ENCODE measurements around the gene IL11RA.

IL11RA gene

DNA sequence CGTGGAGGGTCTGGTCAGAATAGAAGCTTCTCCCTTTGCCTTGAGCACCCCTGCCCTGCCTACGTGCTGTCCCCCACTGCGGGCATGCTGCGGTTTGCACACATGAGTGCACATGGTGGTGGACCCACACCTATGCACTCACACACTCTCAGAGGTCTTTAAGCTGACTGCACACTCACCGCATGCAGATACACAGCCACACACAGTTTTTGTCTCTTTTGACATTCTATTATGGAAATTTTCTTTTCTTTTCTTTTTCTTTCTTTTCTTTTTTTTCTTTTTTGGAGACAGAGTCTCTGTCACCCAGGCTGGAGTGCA, 22.5 kb upstream of the IL11RA start:
- H3K9ac ChIP-seq (ENCODE audit: low read length in 5 of 5): no peak overlapping the region
- no peaks in the 10 kb centered on the region for H3K9me3 ChIP-seq (ENCODE audit: control insufficient read depth in 5 of 5, low read length in 5 of 5)
- peak overlapping the region; percentile 20 to 54 (median 50) for H3K4me3 ChIP-seq (ENCODE audit: low read depth in 1 of 5, low read length in 5 of 5)
- no peak overlapping the region for H3K27ac ChIP-seq (ENCODE audit: low read depth, low read length)
- H3K36me3 ChIP-seq (ENCODE audit: control insufficient read depth in 5 of 5, insufficient read depth in 5 of 5, low read length in 5 of 5): no peaks in the 10 kb centered on the region
- H3K4me1 ChIP-seq (ENCODE audit: control insufficient read depth in 5 of 5, insufficient read depth in 5 of 5, low read length in 5 of 5): peaks cover 0 to 14% (median 12%) of the 10 kb centered on the region in 5 donors
- H3K27me3 ChIP-seq (ENCODE audit: control insufficient read depth in 5 of 5, insufficient read depth in 4 of 5, low read length in 5 of 5): peaks cover 47 to 60% (median 57%) of the 10 kb centered on the region in 5 donors

DNA sequence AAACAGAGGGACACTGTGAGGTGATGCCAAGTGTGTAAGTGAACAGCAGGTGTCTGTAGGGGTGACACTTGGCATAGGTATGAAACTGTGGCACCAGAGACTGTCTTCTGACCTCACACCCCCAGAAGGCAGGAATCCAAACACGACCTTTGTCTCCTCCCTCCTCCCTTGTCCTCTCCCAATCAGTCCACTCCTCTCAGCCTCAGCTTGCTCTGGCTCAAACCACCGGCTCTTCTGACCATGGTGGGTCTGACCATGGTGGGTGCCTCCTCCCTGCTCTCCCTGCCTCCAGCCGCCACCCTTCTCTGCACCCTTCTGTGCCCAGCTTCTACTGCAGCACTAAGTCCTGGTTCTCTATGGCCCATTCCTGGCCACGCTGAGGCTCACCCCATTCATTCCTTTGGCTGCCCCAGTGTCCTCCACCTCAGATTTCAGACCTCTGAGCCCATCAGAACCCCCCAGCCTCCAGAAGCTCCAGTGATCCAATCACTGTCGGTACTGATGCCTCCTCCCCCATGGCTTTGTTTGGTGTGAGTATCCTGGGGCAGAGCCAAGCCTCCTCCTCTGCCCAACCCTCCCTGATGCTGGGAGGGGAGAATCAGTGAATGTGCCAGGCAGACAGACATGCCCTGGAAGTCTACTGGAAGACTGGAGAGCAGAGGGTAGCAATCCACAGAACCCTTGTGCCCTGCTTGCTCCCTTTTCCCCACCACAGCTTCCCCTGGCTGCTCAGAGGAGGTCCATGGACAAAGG, 21.4 kb upstream of the IL11RA start:
- no peak overlapping the region for H3K27ac ChIP-seq (ENCODE audit: low read depth, low read length)
- H3K4me1 ChIP-seq (ENCODE audit: control insufficient read depth in 5 of 5, insufficient read depth in 5 of 5, low read length in 5 of 5): peaks cover 0 to 14% (median 12%) of the 10 kb centered on the region in 5 donors
- H3K9ac ChIP-seq (ENCODE audit: low read length in 5 of 5): peak overlapping the region in 1 of 5 donors; percentile 4
- H3K27me3 ChIP-seq (ENCODE audit: control insufficient read depth in 5 of 5, insufficient read depth in 4 of 5, low read length in 5 of 5): peaks cover 38 to 51% (median 48%) of the 10 kb centered on the region in 5 donors
- H3K9me3 ChIP-seq (ENCODE audit: control insufficient read depth in 5 of 5, low read length in 5 of 5): no peaks in the 10 kb centered on the region
- H3K4me3 ChIP-seq (ENCODE audit: low read depth in 1 of 5, low read length in 5 of 5): no peak overlapping the region
- H3K36me3 ChIP-seq (ENCODE audit: control insufficient read depth in 5 of 5, insufficient read depth in 5 of 5, low read length in 5 of 5): peaks cover 0 to 8% (median 7%) of the 10 kb centered on the region in 5 donors

GRCh38 chr9:34633166-34633565, 18.8 kb upstream of the IL11RA start:
- Histone ChIP-seq H3K4me3 (ENCODE audit: low read depth in 1 of 5, low read length in 5 of 5) (no peak overlapping the region), H3K36me3 (ENCODE audit: control insufficient read depth in 5 of 5, insufficient read depth in 5 of 5, low read length in 5 of 5) (peaks cover 0 to 10% (median 8%) of the 10 kb centered on the region in 5 donors), H3K27me3 (ENCODE audit: control insufficient read depth in 5 of 5, insufficient read depth in 4 of 5, low read length in 5 of 5) (peaks cover 13 to 25% (median 23%) of the 10 kb centered on the region in 5 donors), H3K27ac (ENCODE audit: low read depth, low read length) (no peak overlapping the region), H3K4me1 (ENCODE audit: control insufficient read depth in 5 of 5, insufficient read depth in 5 of 5, low read length in 5 of 5) (peaks cover 2 to 32% (median 31%) of the 10 kb centered on the region in 5 donors), H3K9ac (ENCODE audit: low read length in 5 of 5) (peak overlapping the region in 1 of 5 donors; percentile 26), H3K9me3 (ENCODE audit: control insufficient read depth in 5 of 5, low read length in 5 of 5) (no peaks in the 10 kb centered on the region)

DNA sequence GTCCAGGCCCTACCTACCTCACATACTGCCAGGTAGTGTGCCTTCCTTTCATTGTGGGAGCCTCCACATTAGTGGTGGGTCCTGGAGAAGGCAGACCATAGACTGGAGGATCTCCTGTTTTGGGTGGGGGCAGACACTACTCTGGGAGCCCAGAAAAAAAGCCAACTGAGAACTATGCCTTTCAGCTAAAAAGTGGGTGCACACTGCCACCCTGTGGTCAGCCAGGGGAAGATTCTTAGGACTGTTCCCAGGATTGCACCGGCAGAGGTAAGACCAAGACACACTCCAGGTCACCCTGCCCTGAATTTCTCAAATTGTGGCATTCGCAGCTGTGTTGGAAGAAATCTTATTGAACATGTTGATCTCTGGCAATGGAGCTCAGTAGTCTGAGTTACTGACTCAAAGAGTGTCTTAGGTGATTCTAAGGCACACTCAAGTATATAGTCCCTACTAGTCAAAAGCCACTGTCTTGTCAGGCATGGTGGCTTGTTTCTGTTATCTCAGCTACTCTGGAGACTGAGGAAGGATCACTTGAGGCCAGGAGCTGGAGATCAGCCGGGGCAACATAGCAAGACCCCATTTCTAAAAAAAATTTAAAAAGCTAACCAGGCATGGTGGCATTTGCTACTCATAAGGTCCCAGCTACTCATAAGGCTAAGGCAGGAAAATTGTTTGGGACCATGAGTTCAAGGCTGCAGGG, 18.0 kb upstream of the IL11RA start:
- Histone ChIP-seq H3K9ac (ENCODE audit: low read length in 5 of 5) (no peak overlapping the region), H3K36me3 (ENCODE audit: control insufficient read depth in 5 of 5, insufficient read depth in 5 of 5, low read length in 5 of 5) (peaks cover 0 to 10% (median 8%) of the 10 kb centered on the region in 5 donors)

GRCh38 chr9:34634551-34635248, 17.3 kb upstream of the IL11RA start:
- Histone ChIP-seq H3K4me3 (ENCODE audit: low read depth in 1 of 5, low read length in 5 of 5) (no peak overlapping the region), H3K36me3 (ENCODE audit: control insufficient read depth in 5 of 5, insufficient read depth in 5 of 5, low read length in 5 of 5) (peaks cover 0 to 10% (median 8%) of the 10 kb centered on the region in 5 donors), H3K9ac (ENCODE audit: low read length in 5 of 5) (no peak overlapping the region), H3K27ac (ENCODE audit: low read depth, low read length) (no peak overlapping the region), H3K4me1 (ENCODE audit: control insufficient read depth in 5 of 5, insufficient read depth in 5 of 5, low read length in 5 of 5) (peaks cover 2 to 26% (median 25%) of the 10 kb centered on the region in 5 donors), H3K9me3 (ENCODE audit: control insufficient read depth in 5 of 5, low read length in 5 of 5) (no peaks in the 10 kb centered on the region), H3K27me3 (ENCODE audit: control insufficient read depth in 5 of 5, insufficient read depth in 4 of 5, low read length in 5 of 5) (peaks cover 0 to 12% (median 11%) of the 10 kb centered on the region in 5 donors)

More for the DNA sequence above, 18.0 kb upstream of the IL11RA start:
- Histone ChIP-seq H3K4me3 (ENCODE audit: low read depth in 1 of 5, low read length in 5 of 5) (no peak overlapping the region), H3K9me3 (ENCODE audit: control insufficient read depth in 5 of 5, low read length in 5 of 5) (no peaks in the 10 kb centered on the region), H3K4me1 (ENCODE audit: control insufficient read depth in 5 of 5, insufficient read depth in 5 of 5, low read length in 5 of 5) (peaks cover 2 to 31% (median 29%) of the 10 kb centered on the region in 5 donors), H3K27ac (ENCODE audit: low read depth, low read length) (no peak overlapping the region), H3K27me3 (ENCODE audit: control insufficient read depth in 5 of 5, insufficient read depth in 4 of 5, low read length in 5 of 5) (peaks cover 7 to 19% (median 17%) of the 10 kb centered on the region in 5 donors)

GRCh38 chr9:34635556-34635955, 16.4 kb upstream of the IL11RA start:
- Histone ChIP-seq H3K36me3 (ENCODE audit: control insufficient read depth in 5 of 5, insufficient read depth in 5 of 5, low read length in 5 of 5) (peaks cover 0 to 10% (median 8%) of the 10 kb centered on the region in 5 donors), H3K27ac (ENCODE audit: low read depth, low read length) (no peak overlapping the region), H3K9ac (ENCODE audit: low read length in 5 of 5) (peak overlapping the region in 1 of 5 donors; percentile 16), H3K4me1 (ENCODE audit: control insufficient read depth in 5 of 5, insufficient read depth in 5 of 5, low read length in 5 of 5) (peaks cover 2 to 26% (median 25%) of the 10 kb centered on the region in 5 donors), H3K9me3 (ENCODE audit: control insufficient read depth in 5 of 5, low read length in 5 of 5) (no peaks in the 10 kb centered on the region), H3K27me3 (ENCODE audit: control insufficient read depth in 5 of 5, insufficient read depth in 4 of 5, low read length in 5 of 5) (peaks cover 0 to 4% (median 3%) of the 10 kb centered on the region in 5 donors), H3K4me3 (ENCODE audit: low read depth in 1 of 5, low read length in 5 of 5) (no peak overlapping the region)

- Histone ChIP-seq H3K27ac (ENCODE audit: low read depth, low read length) (peak overlapping the region; percentile 16), H3K27me3 (ENCODE audit: control insufficient read depth in 5 of 5, insufficient read depth in 4 of 5, low read length in 5 of 5) (no peaks in the 10 kb centered on the region), H3K9ac (ENCODE audit: low read length in 5 of 5) (peak overlapping the region in 4 of 5 donors; percentile 75 to 88 (median 86)), H3K9me3 (ENCODE audit: control insufficient read depth in 5 of 5, low read length in 5 of 5) (no peaks in the 10 kb centered on the region), H3K36me3 (ENCODE audit: control insufficient read depth in 5 of 5, insufficient read depth in 5 of 5, low read length in 5 of 5) (peaks cover 0 to 10% (median 8%) of the 10 kb centered on the region in 5 donors), H3K4me1 (ENCODE audit: control insufficient read depth in 5 of 5, insufficient read depth in 5 of 5, low read length in 5 of 5) (peaks cover 2 to 26% (median 25%) of the 10 kb centered on the region in 5 donors), H3K4me3 (ENCODE audit: low read depth in 1 of 5, low read length in 5 of 5) (peak overlapping the region; percentile 68 to 92 (median 79))
These were observed 15.1 kb upstream of the IL11RA start for GRCh38 chr9:34636791-34637355.

GRCh38 chr9:34637356-34638137, 14.4 kb upstream of the IL11RA start, which contains the start of gene SIGMAR1:
Gene SIGMAR1, minus strand, starts transcription at chr9:34637787. Its CDS starts 90 bp downstream, at chr9:34637697.
- Histone ChIP-seq H3K4me1 (ENCODE audit: control insufficient read depth in 5 of 5, insufficient read depth in 5 of 5, low read length in 5 of 5) (peaks cover 2 to 26% (median 25%) of the 10 kb centered on the region in 5 donors), H3K4me3 (ENCODE audit: low read depth in 1 of 5, low read length in 5 of 5) (peak within 1 kb of the TSS; percentile 73 to 92 (median 84)), H3K9ac (ENCODE audit: low read length in 5 of 5) (peak within 1 kb of the TSS; percentile 73 to 89 (median 86)), H3K9me3 (ENCODE audit: control insufficient read depth in 5 of 5, low read length in 5 of 5) (no peaks in the 10 kb centered on the region), H3K27ac (ENCODE audit: low read depth, low read length) (peak within 1 kb of the TSS; percentile 60), H3K27me3 (ENCODE audit: control insufficient read depth in 5 of 5, insufficient read depth in 4 of 5, low read length in 5 of 5) (no peaks in the 10 kb centered on the region), H3K36me3 (ENCODE audit: control insufficient read depth in 5 of 5, insufficient read depth in 5 of 5, low read length in 5 of 5) (peaks cover 0 to 10% (median 8%) of the 10 kb centered on the region in 5 donors)

- no peaks in the 10 kb centered on the region for H3K9me3 ChIP-seq (ENCODE audit: control insufficient read depth in 5 of 5, low read length in 5 of 5)
- no peaks in the 10 kb centered on the region for H3K27me3 ChIP-seq (ENCODE audit: control insufficient read depth in 5 of 5, insufficient read depth in 4 of 5, low read length in 5 of 5)
- peaks cover 0 to 10% (median 8%) of the 10 kb centered on the region in 5 donors for H3K36me3 ChIP-seq (ENCODE audit: control insufficient read depth in 5 of 5, insufficient read depth in 5 of 5, low read length in 5 of 5)
- H3K4me3 ChIP-seq (ENCODE audit: low read depth in 1 of 5, low read length in 5 of 5): peak overlapping the region; percentile 73 to 92 (median 84)
- peaks cover 2 to 26% (median 25%) of the 10 kb centered on the region in 5 donors for H3K4me1 ChIP-seq (ENCODE audit: control insufficient read depth in 5 of 5, insufficient read depth in 5 of 5, low read length in 5 of 5)
- H3K9ac ChIP-seq (ENCODE audit: low read length in 5 of 5): peak overlapping the region; percentile 73 to 89 (median 86)
- peak overlapping the region; percentile 60 for H3K27ac ChIP-seq (ENCODE audit: low read depth, low read length)
These were observed 13.9 kb upstream of the IL11RA start for GRCh38 chr9:34638138-34638445.
